CD4-positive, CD25-positive, alpha-beta regulatory T cell (primary cell): Measurements from ENCODE around the gene NSF. TPM values are rescaled to one million over a fixed set of nuclear protein-coding genes. Genes with fewer than 3 reads are reported as not detected.
"Not testable (repeated sequence)": the region's sequence is repeated elsewhere in the genome, so short reads cannot be mapped to it uniquely, and the experiment has no call there.

Source experiments
- ATAC-seq, 2 donors: fragments of 150-1000 bp; cut with Tn5 transposase; one replicate each; pipeline ENCODE4 v1.10.0; 2021; ENCODE audit warnings: low read depth in 2 of 2, moderate number of reproducible peaks in 2 of 2, moderate library complexity in 1 of 2
- DNase-seq, 3 donors: peaks; one replicate each; pipeline versions ENCODE4 v3.0.0 to v3.0.0-alpha.2; 2012 to 2022; ENCODE audit warnings: mixed read lengths in 1 of 3
- H3K27ac ChIP-seq: one replicate; pipeline ENCODE4 v1.7.0; 2013; ENCODE audit warnings: mild to moderate bottlenecking, low read length; ENCODE audit not compliant: insufficient read depth, poor library complexity, severe bottlenecking
- H3K27me3 ChIP-seq: one replicate; pipeline ENCODE4 v1.7.0; 2013; ENCODE audit warnings: low read length; ENCODE audit not compliant: control insufficient read depth, insufficient read depth
- H3K36me3 ChIP-seq: one replicate; pipeline ENCODE4 v1.7.0; 2013; ENCODE audit warnings: mild to moderate bottlenecking, low read length, moderate library complexity; ENCODE audit not compliant: control insufficient read depth, insufficient read depth
- H3K4me1 ChIP-seq: 2 replicates; pipeline ENCODE4 v1.7.0; 2013; ENCODE audit warnings: mild to moderate bottlenecking, low read length; ENCODE audit not compliant: insufficient read depth, control insufficient read depth, poor library complexity, severe bottlenecking
- H3K4me3 ChIP-seq: one replicate; pipeline ENCODE4 v1.7.0; 2013; ENCODE audit warnings: low read depth, mild to moderate bottlenecking, low read length, moderate library complexity
- H3K9me3 ChIP-seq, 2 experiments: 1 replicate in 1 of 2; 2 replicates in 1 of 2; pipeline ENCODE4 v1.7.0; 2013; ENCODE audit warnings: low read length in 2 of 2, mild to moderate bottlenecking in 1 of 2, moderate library complexity in 1 of 2; ENCODE audit not compliant: control insufficient read depth in 2 of 2
- H3K27ac Mint-ChIP-seq, 3 donors: one replicate each; pipeline ENCODE4 v1.8.0; 2020 to 2022; ENCODE audit warnings: mild to moderate bottlenecking in 3 of 3, mixed read lengths in 3 of 3, moderate library complexity in 2 of 3
- H3K27me3 Mint-ChIP-seq: one replicate; pipeline ENCODE4 v1.8.0; 2022; ENCODE audit warnings: mild to moderate bottlenecking, mixed read lengths
- H3K36me3 Mint-ChIP-seq: one replicate; pipeline ENCODE4 v1.8.0; 2020; ENCODE audit warnings: mixed read lengths
- H3K4me1 Mint-ChIP-seq, 4 donors: one replicate each; pipeline ENCODE4 v1.8.0; 2020 to 2022; ENCODE audit warnings: mixed read lengths in 4 of 4, mild to moderate bottlenecking in 1 of 4
- H3K4me3 Mint-ChIP-seq, 4 donors: one replicate each; pipeline ENCODE4 v1.8.0; 2020 to 2022; ENCODE audit warnings: mild to moderate bottlenecking in 4 of 4, mixed read lengths in 4 of 4, moderate library complexity in 3 of 4
- H3K9me3 Mint-ChIP-seq, 7 donors: one replicate each; pipeline ENCODE4 v1.8.0; 2020 to 2022; ENCODE audit warnings: mixed read lengths in 7 of 7, mild to moderate bottlenecking in 3 of 7, moderate library complexity in 2 of 7
- polyA plus RNA-seq, 4 donors: library from polyadenylated mRNA; unstranded; fragments of 300-500 nt; fragmentation: Illumina TruSeq; gene quantifications; one replicate each; pipeline ENCODE4 v1.2.3, GENCODE V29; 2021
- total RNA-seq: library from RNA; stranded (reverse); gene quantifications from one replicate; pipeline ENCODE4 v1.2.3, GENCODE V29; 2022

Gene NSF
- total and polyA plus RNA-seq, 5 donors from 2014 or later = 24.6 to 71.4 (median 30.7) TPM

DNA sequence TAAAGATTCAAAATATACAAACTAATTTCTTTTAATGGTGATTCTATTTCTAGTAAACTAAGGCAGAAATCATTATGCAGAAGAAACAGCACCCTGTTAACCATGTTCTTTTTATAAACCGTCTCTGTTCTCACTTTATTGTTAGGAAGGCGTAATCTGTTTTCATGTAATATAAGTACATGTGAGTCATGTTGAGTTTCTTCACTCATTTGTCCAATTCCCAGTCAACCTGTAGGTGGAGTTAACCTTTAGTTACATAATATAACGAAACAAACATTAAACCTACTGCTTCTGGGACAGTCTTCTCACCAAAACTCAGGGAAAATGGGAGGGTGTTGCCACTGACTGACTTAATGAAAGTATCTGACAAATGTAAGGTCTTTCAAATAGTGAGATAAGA, 101.7 kb downstream of the NSF start:
- H3K9me3 Mint-ChIP-seq, H3K27ac ChIP-seq, H3K4me3 Mint-ChIP-seq, H3K4me3 ChIP-seq, H3K4me1 ChIP-seq, H3K27ac Mint-ChIP-seq, H3K27me3 Mint-ChIP-seq, H3K4me1 Mint-ChIP-seq, H3K9me3 ChIP-seq, H3K27me3 ChIP-seq, ATAC-seq, DNase-seq, H3K36me3 Mint-ChIP-seq, H3K36me3 ChIP-seq: not testable (repeated sequence)

DNA sequence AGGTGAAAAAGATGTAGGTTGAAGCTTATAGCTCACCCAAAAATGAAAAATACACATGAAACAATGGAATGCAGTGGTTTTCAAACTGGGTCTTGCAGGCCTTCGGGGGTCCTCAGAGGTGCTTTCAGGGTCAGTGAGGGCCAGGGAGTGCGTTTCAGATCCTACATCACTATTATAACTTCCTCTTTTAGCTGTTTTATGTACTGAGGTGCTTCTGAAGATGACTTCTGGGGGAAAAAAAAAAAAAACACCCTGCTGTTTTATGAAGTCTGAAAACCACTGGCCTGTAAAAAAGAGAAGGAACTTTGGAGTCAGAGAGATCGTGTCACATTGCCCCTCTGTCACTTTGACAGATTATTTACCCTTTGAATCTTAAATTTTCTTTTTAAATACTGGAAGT, 102.8 kb downstream of the NSF start:
- DNase-seq, H3K4me1 ChIP-seq, H3K9me3 ChIP-seq, H3K27me3 ChIP-seq, H3K4me3 Mint-ChIP-seq, H3K9me3 Mint-ChIP-seq, H3K4me1 Mint-ChIP-seq, H3K36me3 ChIP-seq, ATAC-seq, H3K27ac Mint-ChIP-seq, H3K27me3 Mint-ChIP-seq, H3K36me3 Mint-ChIP-seq, H3K4me3 ChIP-seq, H3K27ac ChIP-seq: not testable (repeated sequence)

DNA sequence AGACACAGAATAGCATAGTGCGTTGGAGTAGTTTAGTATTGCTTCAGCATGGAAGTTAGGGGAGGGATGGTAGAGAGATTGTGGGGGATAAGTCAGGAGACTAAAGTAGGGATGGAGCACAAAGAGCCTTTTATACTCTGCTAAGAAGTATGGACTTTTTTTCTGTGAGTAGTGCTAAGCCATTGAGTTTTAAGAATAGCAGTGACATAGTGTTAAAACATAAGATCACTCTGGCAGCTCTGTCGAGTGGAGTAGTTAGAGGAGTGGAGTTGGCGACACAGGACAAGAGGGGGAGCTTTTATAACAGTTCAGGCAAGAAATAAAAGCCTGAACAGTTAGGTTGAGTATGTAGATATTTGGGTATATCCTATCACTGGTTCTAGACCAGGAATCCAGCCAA, 106.1 kb downstream of the NSF start:
- not testable (repeated sequence) for H3K4me3 Mint-ChIP-seq, H3K4me1 Mint-ChIP-seq, H3K36me3 Mint-ChIP-seq, ATAC-seq, H3K36me3 ChIP-seq, H3K27ac Mint-ChIP-seq, H3K4me1 ChIP-seq, DNase-seq, H3K9me3 ChIP-seq, H3K27me3 Mint-ChIP-seq, H3K27me3 ChIP-seq, H3K4me3 ChIP-seq, H3K27ac ChIP-seq, H3K9me3 Mint-ChIP-seq

DNA sequence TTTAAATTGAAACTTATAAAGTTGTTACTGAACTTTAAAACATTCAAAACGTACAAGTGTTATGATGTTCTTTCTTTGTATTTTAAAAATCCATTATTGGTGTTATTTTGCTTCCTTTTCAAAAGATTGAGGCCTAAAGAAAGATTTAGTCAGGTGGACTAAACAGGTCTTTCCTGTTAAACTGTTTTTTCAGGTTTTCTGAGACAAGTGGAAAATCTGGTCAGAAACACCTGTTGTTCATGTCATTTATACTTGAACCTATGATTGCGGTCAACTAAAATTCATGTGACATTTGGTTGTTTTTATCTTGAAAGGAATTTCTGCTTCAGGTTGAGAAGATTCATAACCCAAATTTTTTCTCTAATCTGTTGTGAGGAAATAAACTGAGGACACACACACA, 108.5 kb downstream of the NSF start:
- not testable (repeated sequence) for H3K36me3 ChIP-seq, H3K27me3 Mint-ChIP-seq, H3K9me3 Mint-ChIP-seq, H3K9me3 ChIP-seq, H3K4me3 Mint-ChIP-seq, H3K36me3 Mint-ChIP-seq, DNase-seq, H3K4me3 ChIP-seq, H3K27me3 ChIP-seq, H3K27ac Mint-ChIP-seq, H3K4me1 Mint-ChIP-seq, H3K4me1 ChIP-seq, ATAC-seq, H3K27ac ChIP-seq

GRCh38 chr17:46717999-46718398, 127.5 kb downstream of the NSF start:
- no peaks in the 10 kb centered on the region for H3K27me3 Mint-ChIP-seq
- no peaks in the 10 kb centered on the region for H3K9me3 Mint-ChIP-seq
- H3K4me3 Mint-ChIP-seq = no peak overlapping the region
- Histone ChIP-seq H3K4me1 (no peaks in the 10 kb centered on the region), H3K4me3 (no peak overlapping the region), H3K27ac (no peak overlapping the region), H3K36me3 (peaks cover 33% of the 10 kb centered on the region), H3K9me3 (no peaks in the 10 kb centered on the region), H3K27me3 (no peaks in the 10 kb centered on the region)
- peaks cover 32% of the 10 kb centered on the region for H3K36me3 Mint-ChIP-seq
- peaks cover 6 to 10% (median 7%) of the 10 kb centered on the region in 4 donors for H3K4me1 Mint-ChIP-seq
- ATAC-seq (no peak), DNase-seq (no peak)
- H3K27ac Mint-ChIP-seq = no peak overlapping the region

DNA sequence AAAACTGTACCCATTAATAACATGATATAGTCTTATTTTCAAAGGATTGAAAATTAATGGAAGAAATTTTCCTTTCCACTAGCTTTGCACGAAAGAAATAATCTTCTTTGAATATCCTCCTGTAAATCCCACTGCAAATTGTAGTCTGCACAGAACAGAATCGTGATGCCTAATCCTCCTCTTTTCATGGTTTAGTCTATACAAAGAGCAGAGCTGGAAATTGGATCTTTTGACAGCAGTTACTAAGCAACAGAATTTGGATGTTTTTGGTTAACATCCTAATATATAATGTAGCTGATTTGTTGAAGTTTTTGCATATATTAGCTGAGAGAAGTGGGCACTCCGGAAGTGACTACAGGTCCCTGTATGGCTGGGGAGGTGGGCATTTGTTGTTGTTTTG, 129.4 kb downstream of the NSF start:
- ATAC-seq = no peak
- peaks cover 31% of the 10 kb centered on the region for H3K36me3 Mint-ChIP-seq
- H3K4me3 ChIP-seq = no peak overlapping the region
- no peaks in the 10 kb centered on the region for H3K27me3 Mint-ChIP-seq
- no peaks in the 10 kb centered on the region for H3K9me3 ChIP-seq
- no peak overlapping the region for H3K4me3 Mint-ChIP-seq
- H3K9me3 Mint-ChIP-seq = no peaks in the 10 kb centered on the region
- H3K4me1 Mint-ChIP-seq = peaks cover 0 to 6% (median 2%) of the 10 kb centered on the region in 4 donors
- no peaks in the 10 kb centered on the region for H3K27me3 ChIP-seq
- H3K4me1 ChIP-seq = no peaks in the 10 kb centered on the region
- no peak overlapping the region for H3K27ac ChIP-seq
- peaks cover 25% of the 10 kb centered on the region for H3K36me3 ChIP-seq
- no peak overlapping the region for H3K27ac Mint-ChIP-seq
- no peak for DNase-seq

DNA sequence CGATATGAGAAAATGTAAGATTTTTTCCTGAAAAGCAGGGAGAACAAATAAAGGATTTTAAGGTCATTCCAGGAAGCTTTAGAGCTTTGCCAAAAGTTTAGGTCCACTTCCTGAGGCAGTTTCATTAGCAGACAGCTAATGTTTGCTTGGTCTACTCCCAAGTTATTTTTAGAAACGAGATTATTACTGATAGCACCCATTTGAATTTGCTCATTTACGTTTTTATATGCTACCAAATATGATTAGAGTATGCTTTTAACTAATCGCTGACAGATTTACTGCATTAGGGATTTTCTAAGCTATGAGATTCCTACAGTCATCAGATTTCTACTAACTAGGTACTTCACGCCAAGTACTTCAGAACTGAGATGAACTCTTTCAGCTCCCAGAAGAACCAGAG, 129.9 kb downstream of the NSF start:
- H3K36me3 Mint-ChIP-seq = peaks cover 31% of the 10 kb centered on the region
- Histone ChIP-seq H3K27me3 (no peaks in the 10 kb centered on the region), H3K27ac (no peak overlapping the region), H3K9me3 (no peaks in the 10 kb centered on the region), H3K4me3 (no peak overlapping the region), H3K36me3 (peaks cover 20% of the 10 kb centered on the region), H3K4me1 (no peaks in the 10 kb centered on the region)
- no peaks in the 10 kb centered on the region for H3K27me3 Mint-ChIP-seq
- H3K4me1 Mint-ChIP-seq = peaks cover 0 to 6% (median 2%) of the 10 kb centered on the region in 4 donors
- no peak overlapping the region for H3K4me3 Mint-ChIP-seq
- no peak for ATAC-seq
- DNase-seq = no peak
- no peaks in the 10 kb centered on the region for H3K9me3 Mint-ChIP-seq
- no peak overlapping the region for H3K27ac Mint-ChIP-seq

DNA sequence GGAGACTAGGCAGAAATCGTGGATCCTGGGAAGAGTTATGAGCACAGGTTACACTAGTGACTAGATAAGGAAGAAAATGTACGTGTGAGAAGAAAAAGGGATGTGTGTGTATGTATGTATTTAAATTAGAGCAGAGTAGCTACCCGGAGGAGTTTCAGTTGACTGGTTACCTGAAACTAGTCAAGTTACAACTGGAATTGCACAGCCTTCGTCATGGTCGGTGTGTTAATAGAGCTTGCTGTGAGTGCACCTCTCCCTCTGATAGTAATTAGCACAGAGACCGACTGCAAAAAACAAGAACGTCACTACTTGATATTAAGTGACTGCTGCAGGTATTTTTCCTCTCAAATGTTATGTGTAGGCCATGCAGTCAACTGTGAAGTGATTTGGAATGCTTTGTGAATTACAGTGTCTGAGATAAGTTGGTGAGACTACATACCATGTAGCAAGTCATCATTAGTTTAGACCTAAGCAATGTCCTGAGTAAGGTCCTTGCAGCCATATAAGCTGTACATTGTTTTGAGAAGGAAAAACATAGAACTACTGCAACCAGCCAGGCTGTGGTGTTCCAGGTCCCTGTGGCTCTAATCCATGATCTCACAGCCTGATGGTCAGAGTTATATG, 132.3 kb downstream of the NSF start:
- ATAC-seq = no peak
- DNase-seq = no peak
- Histone ChIP-seq H3K4me1 (no peaks in the 10 kb centered on the region), H3K27me3 (no peaks in the 10 kb centered on the region), H3K4me3 (no peak overlapping the region), H3K27ac (no peak overlapping the region), H3K9me3 (no peaks in the 10 kb centered on the region), H3K36me3 (peaks cover 17% of the 10 kb centered on the region)
- Mint-ChIP-seq H3K36me3 (peaks cover 41% of the 10 kb centered on the region), H3K4me3 (no peak overlapping the region), H3K27ac (no peak overlapping the region), H3K9me3 (no peaks in the 10 kb centered on the region), H3K4me1 (peaks cover 0 to 6% (median 2%) of the 10 kb centered on the region in 4 donors), H3K27me3 (no peaks in the 10 kb centered on the region)
